Caco-2 (cell line): ENCODE results near the gene ARL10. TPM values are rescaled to one million over a fixed set of nuclear protein-coding genes. Genes with fewer than 3 reads are reported as not detected.

Source experiments
- BruUV-seq: library from RNA; stranded (reverse); fragments of 400-500 nt; replicated peaks from 2 replicates; lab custom pipeline; 2021; lab: Mats Ljungman, UMichigan
- CTCF ChIA-PET: fragments of 300-600 bp; sonication (Branson Sonifier 250); formaldehyde crosslinking; loops from one replicate; lab custom pipeline; 2022; ENCODE audit warnings: antibody characterized with exemption; lab: Charles Lee
- POLR2A ChIA-PET: fragments of 300-600 bp; sonication (Branson Sonifier 250); formaldehyde crosslinking; loops from one replicate; lab custom pipeline; 2022; ENCODE audit warnings: antibody characterized with exemption; lab: Charles Lee
- DNase-seq, 2 experiments: peaks; one replicate each; pipeline versions ENCODE4 v3.0.0 to v3.0.0-alpha.2; 2020 to 2022
- H3K27me3 ChIP-seq: replicated peaks from 2 replicates; pipeline ENCODE4 v1.6.0; 2011; ENCODE audit warnings: low read length; ENCODE audit not compliant: control insufficient read depth, insufficient read depth
- H3K36me3 ChIP-seq: 2 replicates; pipeline ENCODE4 v1.5.1; 2011; ENCODE audit warnings: low read length; ENCODE audit not compliant: control insufficient read depth, insufficient read depth
- H3K4me1 ChIP-seq: fragments of 250-450 bp; sonication (Bioruptor Pico); 2 replicates; pipeline ENCODE4 v1.5.1; 2020; ENCODE audit warnings: mild to moderate bottlenecking
- H3K4me3 ChIP-seq: 2 replicates; pipeline ENCODE4 v1.5.1; 2011; ENCODE audit warnings: low read depth, mild to moderate bottlenecking, control low read depth, low read length
- H3K9me3 ChIP-seq: fragments of 250-450 bp; sonication (Bioruptor Pico); 2 replicates; pipeline ENCODE4 v1.5.1; 2020; ENCODE audit warnings: mild to moderate bottlenecking, moderate library complexity
- H3K27ac Mint-ChIP-seq: one replicate; pipeline ENCODE4 v1.8.0; 2022; ENCODE audit warnings: mixed read lengths; ENCODE audit not compliant: unreplicated experiment
- H3K27me3 Mint-ChIP-seq: one replicate; pipeline ENCODE4 v1.8.0; 2022; ENCODE audit warnings: mixed read lengths; ENCODE audit not compliant: insufficient read depth, unreplicated experiment
- H3K36me3 Mint-ChIP-seq: one replicate; pipeline ENCODE4 v1.8.0; 2022; ENCODE audit warnings: mild to moderate bottlenecking, mixed read lengths; ENCODE audit not compliant: insufficient read depth, unreplicated experiment
- H3K4me1 Mint-ChIP-seq: one replicate; pipeline ENCODE4 v1.8.0; 2022; ENCODE audit warnings: low read depth, mixed read lengths; ENCODE audit not compliant: unreplicated experiment
- H3K4me3 Mint-ChIP-seq: one replicate; pipeline ENCODE4 v1.8.0; 2022; ENCODE audit warnings: mild to moderate bottlenecking, moderate library complexity, mixed read lengths; ENCODE audit not compliant: unreplicated experiment
- H3K9me3 Mint-ChIP-seq: one replicate; pipeline ENCODE4 v1.8.0; 2022; ENCODE audit warnings: mixed read lengths; ENCODE audit not compliant: unreplicated experiment
- CTCF ChIP-seq, 2 experiments: fragments of 200-600 bp in 1 of 2; IDR thresholded peaks; 1 replicate in 1 of 2; 2 replicates in 1 of 2; pipeline versions ENCODE4 v1.5.1 to v1.8.0; 2011 to 2022; ENCODE audit warnings: antibody characterized with exemption in 1 of 2, control low read depth in 1 of 2, inconsistent platforms in 1 of 2, low read depth in 1 of 2, low read length in 1 of 2, mild to moderate bottlenecking in 1 of 2, moderate library complexity in 1 of 2; ENCODE audit not compliant: insufficient read depth in 1 of 2, severe bottlenecking in 1 of 2, unreplicated experiment in 1 of 2
- intact Hi-C: fragments of 100-400 bp; cut with micrococcal nuclease; formaldehyde crosslinking; loops from one replicate; pipeline ENCODE4 v1.10.0; 2022; ENCODE audit not compliant: unreplicated experiment
- total RNA-seq: library from RNA; stranded (reverse); gene quantifications from 2 replicates; pipeline ENCODE4 v1.2.3, GENCODE V29; 2022

Gene ARL10
- total RNA-seq, 1 experiment from 2014 or later: 2.3 TPM

GRCh38 chr5:176319827-176320554 is 45.3 kb upstream of the ARL10 start:
- H3K36me3 ChIP-seq: peaks cover 1% of the 10 kb centered on the region; the same call in 1 of the 2 replicates
- no peak overlapping the region for H3K4me3 ChIP-seq
- H3K27ac Mint-ChIP-seq: no peak overlapping the region
- ChIA-PET POLR2A (no interaction called here), CTCF (interaction anchor here (1.0 kb wide), 1 partner anchor 590 kb away, joined by 3 read pairs; no protein-coding TSS in a partner anchor)
- H3K4me1 ChIP-seq: no peaks in the 10 kb centered on the region
- DNase-seq: no peak
- intact Hi-C loops: no loop called here
- H3K9me3 ChIP-seq: no peaks in the 10 kb centered on the region
- H3K4me1 Mint-ChIP-seq: no peaks in the 10 kb centered on the region
- H3K36me3 Mint-ChIP-seq: peaks cover 55% of the 10 kb centered on the region
- H3K27me3 ChIP-seq: no peaks in the 10 kb centered on the region
- no TSS peak for BruUV-seq
- H3K4me3 Mint-ChIP-seq: no peak overlapping the region
- H3K9me3 Mint-ChIP-seq: no peaks in the 10 kb centered on the region
- TF ChIP-seq CTCF (IDR thresholded peaks at IDR 0.05; ENCODE audit: insufficient read depth in 1 of 2, low read depth in 1 of 2, low read length in 1 of 2, severe bottlenecking in 1 of 2, unreplicated experiment in 1 of 2): peak; percentile 23 to 30
- no peaks in the 10 kb centered on the region for H3K27me3 Mint-ChIP-seq

- TF ChIP-seq CTCF (IDR thresholded peaks at IDR 0.05; ENCODE audit: insufficient read depth in 1 of 2, low read depth in 1 of 2, low read length in 1 of 2, severe bottlenecking in 1 of 2, unreplicated experiment in 1 of 2): no peak
- Histone ChIP-seq H3K4me3 (no peak overlapping the region), H3K4me1 (no peaks in the 10 kb centered on the region), H3K27me3 (no peaks in the 10 kb centered on the region), H3K9me3 (no peaks in the 10 kb centered on the region), H3K36me3 (peaks cover 1% of the 10 kb centered on the region; the same call in 1 of the 2 replicates)
- Mint-ChIP-seq H3K27ac (no peak overlapping the region), H3K4me3 (no peak overlapping the region), H3K9me3 (no peaks in the 10 kb centered on the region), H3K27me3 (no peaks in the 10 kb centered on the region), H3K4me1 (no peaks in the 10 kb centered on the region), H3K36me3 (peaks cover 52% of the 10 kb centered on the region)
- ChIA-PET CTCF (interaction anchor here (0.7 kb wide), 1 partner anchor 1124 kb away, joined by 3 read pairs; no protein-coding TSS in a partner anchor), POLR2A (no interaction called here)
- BruUV-seq: no TSS peak
- DNase-seq: no peak
- intact Hi-C loops: no loop called here
Measured at GRCh38 chr5:176320577-176320976, 44.7 kb upstream of the ARL10 start.

GRCh38 chr5:176334031-176334770 is 31.1 kb upstream of the ARL10 start:
- Histone ChIP-seq H3K9me3 (no peaks in the 10 kb centered on the region), H3K27me3 (no peaks in the 10 kb centered on the region), H3K4me3 (no peak overlapping the region), H3K4me1 (no peaks in the 10 kb centered on the region), H3K36me3 (no peaks in the 10 kb centered on the region; the same call in 1 of the 2 replicates)
- Mint-ChIP-seq H3K9me3 (no peaks in the 10 kb centered on the region), H3K36me3 (peaks cover 31% of the 10 kb centered on the region), H3K4me1 (no peaks in the 10 kb centered on the region), H3K27me3 (no peaks in the 10 kb centered on the region), H3K27ac (no peak overlapping the region), H3K4me3 (no peak overlapping the region)
- BruUV-seq: no TSS peak
- TF ChIP-seq CTCF (IDR thresholded peaks at IDR 0.05; ENCODE audit: insufficient read depth in 1 of 2, low read depth in 1 of 2, low read length in 1 of 2, severe bottlenecking in 1 of 2, unreplicated experiment in 1 of 2): no peak
- DNase-seq: no peak
- ChIA-PET CTCF (no interaction called here), POLR2A (no interaction called here)
- intact Hi-C loops: no loop called here
